SK-N-SH (cell line): ENCODE data around the gene LRIT3. TPM values are rescaled to one million over a fixed set of nuclear protein-coding genes. Genes with fewer than 3 reads are reported as not detected.
"Not testable (repeated sequence)": the region's sequence is repeated elsewhere in the genome, so short reads cannot be mapped to it uniquely, and the experiment has no call there.

Experiments used
- CTCF ChIA-PET: fragments of 300-600, 350-600 bp; formaldehyde crosslinking; extraction: SDS; loops from one replicate; lab custom pipeline; 2021; lab: Yijun Ruan, JAX
- POLR2A ChIA-PET: fragments of 350-600 bp; sonication (Branson Sonifier 250); formaldehyde crosslinking; extraction: SDS; loops from one replicate; lab custom pipeline; 2020; ENCODE audit warnings: antibody characterized with exemption, inconsistent platforms; lab: Yijun Ruan, JAX
- DNase-seq: peaks from one replicate; pipeline ENCODE4 v3.0.0; 2012
- H2AFZ ChIP-seq: fragments of 200-600 bp; sonication (generic); 2 replicates; pipeline ENCODE4 v1.8.1; 2016; ENCODE audit warnings: antibody characterized with exemption, mild to moderate bottlenecking, low read depth
- H3F3A ChIP-seq: fragments of 200-600 bp; sonication (generic); replicated peaks from 2 replicates; pipeline ENCODE3; 2016; ENCODE audit warnings: antibody characterized with exemption, mild to moderate bottlenecking; ENCODE audit not compliant: insufficient read depth
- H3K27ac ChIP-seq, 2 experiments: fragments of 200-500 bp in 1 of 2; fragments of 200-600 bp in 1 of 2; sonication (Bioruptor generic) in 1 of 2; sonication (generic), shearing (Covaris generic) in 1 of 2; 2 replicates each; pipeline versions ENCODE4 v1.5.1 to v1.6.1; 2014 to 2016; ENCODE audit warnings: low read depth in 2 of 2, inconsistent platforms in 1 of 2, low read length in 1 of 2, mild to moderate bottlenecking in 1 of 2, mixed read lengths in 1 of 2
- H3K27me3 ChIP-seq: fragments of 200-600 bp; sonication (generic), shearing (Covaris generic); 2 replicates; pipeline ENCODE4 v1.6.1; 2016; ENCODE audit warnings: mixed run types; ENCODE audit not compliant: insufficient read depth
- H3K36me3 ChIP-seq, 2 experiments: fragments of 200-500 bp in 1 of 2; fragments of 200-600 bp in 1 of 2; sonication (Bioruptor generic) in 1 of 2; sonication (generic) in 1 of 2; replicated peaks in 1 of 2; 2 replicates each; pipeline versions ENCODE3 to v1.5.1; 2014 to 2016; ENCODE audit warnings: low read length in 1 of 2, mild to moderate bottlenecking in 1 of 2; ENCODE audit not compliant: insufficient read depth in 2 of 2, control insufficient read depth in 1 of 2
- H3K4me1 ChIP-seq, 2 experiments: fragments of 200-500 bp in 1 of 2; fragments of 200-600 bp in 1 of 2; sonication (Bioruptor generic) in 1 of 2; sonication (generic), shearing (Covaris generic) in 1 of 2; 2 replicates each; pipeline versions ENCODE4 v1.5.1 to v1.6.1; 2014 to 2016; ENCODE audit warnings: low read depth in 1 of 2, low read length in 1 of 2, mixed run types in 1 of 2; ENCODE audit not compliant: insufficient read depth in 2 of 2, control insufficient read depth in 1 of 2
- H3K4me2 ChIP-seq: fragments of 200-600 bp; sonication (generic), shearing (Covaris generic); 2 replicates; pipeline ENCODE4 v1.6.1; 2017; ENCODE audit warnings: mixed run types
- H3K4me3 ChIP-seq, 2 experiments: fragments of 200-500 bp in 1 of 2; fragments of 200-600 bp in 1 of 2; sonication (Bioruptor generic) in 1 of 2; sonication (generic), shearing (Covaris generic) in 1 of 2; 2 replicates each; pipeline versions ENCODE4 v1.5.1 to v1.8.1; 2014 to 2016; ENCODE audit warnings: low read depth in 2 of 2, inconsistent platforms in 1 of 2, low read length in 1 of 2, mild to moderate bottlenecking in 1 of 2, mixed read lengths in 1 of 2, moderate library complexity in 1 of 2
- H3K79me2 ChIP-seq: fragments of 200-600 bp; sonication (generic); 2 replicates; pipeline ENCODE4 v1.8.1; 2017; ENCODE audit warnings: mild to moderate bottlenecking; ENCODE audit not compliant: insufficient read depth
- H3K9ac ChIP-seq: fragments of 200-600 bp; sonication (generic); 2 replicates; pipeline ENCODE4 v1.6.1; 2017; ENCODE audit warnings: mixed run types
- H3K9me2 ChIP-seq: fragments of 200-600 bp; sonication (generic); 2 replicates; pipeline ENCODE4 v1.6.1; 2017; ENCODE audit warnings: mixed run types
- H3K9me3 ChIP-seq: fragments of 200-600 bp; sonication (generic); 2 replicates; pipeline ENCODE4 v1.6.1; 2017; ENCODE audit warnings: mixed run types, mild to moderate bottlenecking, moderate library complexity
- H4K20me1 ChIP-seq: fragments of 200-600 bp; sonication (generic); 2 replicates; pipeline ENCODE4 v1.6.1; 2017; ENCODE audit warnings: mild to moderate bottlenecking, mixed run types; ENCODE audit not compliant: insufficient read depth
- FOXM1 ChIP-seq: IDR thresholded peaks from 2 replicates; pipeline ENCODE4 v1.4.0; 2012; ENCODE audit warnings: low read depth, mild to moderate bottlenecking
- IRF3 ChIP-seq: fragments of 150-350 bp; IDR thresholded peaks from 2 replicates; pipeline ENCODE4 v1.6.1; 2016; ENCODE audit warnings: mild to moderate bottlenecking, low read depth, low read length
- RCOR1 ChIP-seq: fragments of 150-350 bp; IDR thresholded peaks from 2 replicates; pipeline ENCODE4 v1.6.1; 2017; ENCODE audit warnings: antibody characterized with exemption, low read length
- REST ChIP-seq: IDR thresholded peaks from 2 replicates; pipeline ENCODE4 v1.6.1; 2012; ENCODE audit warnings: mild to moderate bottlenecking, low read depth, low read length, moderate library complexity
- WGBS: methylation state at CpG from one replicate; pipeline ENCODE4 v1.1.6; 2017; ENCODE audit warnings: low lambda C conversion rate; 5-methylcytosine and 5-hydroxymethylcytosine counted together
- polyA plus RNA-seq, 3 experiments: library from polyadenylated mRNA; depleted of rRNA; stranded (reverse); fragments of >200 nt; gene quantifications; 2 replicates each; pipeline ENCODE4 v1.2.3, GENCODE V29; 2012

Gene LRIT3
- polyA plus RNA-seq, 1 of the 3 experiments (the other 2 are of a cell fraction) = not detected

GRCh38 chr4:109850601-109851000, 2.7 kb downstream of the LRIT3 start:
- POLR2A ChIA-PET = no interaction called here
- no peak overlapping the region for H3K9ac ChIP-seq
- WGBS = 71% methylated on average over 5 of the region's 5 CpGs

GRCh38 chr4:109859426-109860300, 11.8 kb downstream of the LRIT3 start:
- H3K9me3 ChIP-seq, DNase-seq, H3F3A ChIP-seq, H3K9ac ChIP-seq, H3K27ac ChIP-seq, H3K36me3 ChIP-seq, H3K4me2 ChIP-seq, H2AFZ ChIP-seq, CTCF ChIA-PET, H3K79me2 ChIP-seq, POLR2A ChIA-PET, H3K27me3 ChIP-seq, H3K4me3 ChIP-seq, H4K20me1 ChIP-seq, H3K4me1 ChIP-seq, H3K9me2 ChIP-seq: not testable (repeated sequence)
- WGBS = 0% methylated on average over 4 of the region's 4 CpGs

More at GRCh38 chr4:109850601-109851000, 2.7 kb downstream of the LRIT3 start:
- no peak for DNase-seq
- H2AFZ ChIP-seq = no peak overlapping the region
- TF ChIP-seq FOXM1 = no peak
- no peak for TF ChIP-seq REST
- TF ChIP-seq IRF3 = no peak
- TF ChIP-seq RCOR1 = no peak
- H3K36me3 ChIP-seq = no peaks in the 10 kb centered on the region
- no peak overlapping the region for H3K4me2 ChIP-seq
- no peaks in the 10 kb centered on the region for H3K9me2 ChIP-seq
- no peaks in the 10 kb centered on the region for H3K9me3 ChIP-seq
- H3K4me3 ChIP-seq = no peak overlapping the region
- H4K20me1 ChIP-seq = no peaks in the 10 kb centered on the region
- no peak overlapping the region for H3K27ac ChIP-seq
- CTCF ChIA-PET = no interaction called here
- no peaks in the 10 kb centered on the region for H3K4me1 ChIP-seq
- 0 out of 2 replicates have a peak, but pooled peaks cover 5% of the 10 kb centered on the region for H3K27me3 ChIP-seq
- H3K79me2 ChIP-seq = no peaks in the 10 kb centered on the region
- H3F3A ChIP-seq = no peaks in the 10 kb centered on the region
